CD4-positive, alpha-beta T cell treated with Interleukin-17A for 1 hour (primary cell): Measurements from ENCODE around the gene OLA1.

Source experiments
- DNase-seq: peaks from one replicate; pipeline ENCODE4 v3.0.0-alpha.2; 2020

The OLA1 gene

DNA sequence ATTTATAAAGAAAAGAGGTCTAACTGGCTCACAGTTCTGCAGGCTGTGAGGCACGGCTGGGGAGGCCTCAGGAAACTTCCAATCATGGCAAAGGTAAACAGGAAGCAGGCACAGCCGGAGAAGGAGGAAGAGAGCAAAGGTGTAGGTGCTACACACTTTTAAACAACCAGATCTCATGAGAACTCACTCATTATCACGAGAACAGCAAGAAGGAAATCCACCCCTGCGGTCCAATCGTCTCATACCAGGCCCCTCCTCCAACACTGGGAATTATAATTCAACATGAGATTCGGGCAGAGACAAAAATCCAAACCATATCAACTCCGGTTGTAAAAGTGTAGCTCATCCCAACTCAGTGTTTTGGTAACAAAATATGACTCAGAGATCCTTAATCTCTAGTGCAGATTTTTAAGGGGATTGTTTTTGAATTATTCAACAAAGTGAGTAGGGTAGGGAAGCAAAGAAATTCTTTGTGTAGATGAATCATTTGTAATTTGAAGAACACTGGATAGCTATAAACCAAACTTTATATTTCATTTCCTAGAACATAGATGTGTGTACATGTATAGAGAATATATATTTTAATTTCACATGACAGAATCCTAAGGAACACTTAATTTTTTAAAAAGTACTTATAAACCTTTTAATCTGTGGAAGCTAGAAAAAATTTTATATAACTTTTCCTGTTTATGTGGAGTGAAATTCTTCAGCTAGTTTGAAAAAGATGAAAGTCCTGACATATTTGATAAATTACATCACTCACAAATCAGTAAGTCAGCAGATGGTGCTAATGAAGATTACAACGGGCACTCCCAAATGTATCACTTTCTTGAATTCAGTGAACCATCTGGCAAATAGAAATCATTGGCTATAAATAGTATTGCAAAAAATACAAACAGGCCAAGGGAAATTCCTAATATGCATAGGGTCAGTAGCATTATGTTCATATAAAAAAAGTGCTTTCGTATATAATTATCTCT is 130.1 kb downstream of the OLA1 start:
- no peak for DNase-seq

DNA sequence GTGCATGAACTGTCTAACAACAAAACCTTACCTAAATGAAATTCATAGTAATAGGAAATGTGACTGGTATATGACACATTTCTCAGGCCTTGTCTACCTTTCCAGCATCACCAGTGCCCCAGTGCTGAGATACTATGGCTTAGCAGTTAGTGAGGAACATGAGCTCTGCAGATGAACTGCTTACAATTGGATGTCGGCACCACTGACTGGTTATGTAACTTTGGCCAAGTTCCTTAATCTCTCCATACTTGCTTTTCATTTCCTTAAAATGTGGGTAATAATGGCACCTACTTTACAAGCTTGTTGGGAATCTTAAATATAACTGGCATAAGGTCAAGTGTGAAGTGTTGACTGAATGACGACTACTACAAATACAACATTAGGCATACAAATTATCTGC is 136.3 kb downstream of the OLA1 start:
- no peak for DNase-seq

DNA sequence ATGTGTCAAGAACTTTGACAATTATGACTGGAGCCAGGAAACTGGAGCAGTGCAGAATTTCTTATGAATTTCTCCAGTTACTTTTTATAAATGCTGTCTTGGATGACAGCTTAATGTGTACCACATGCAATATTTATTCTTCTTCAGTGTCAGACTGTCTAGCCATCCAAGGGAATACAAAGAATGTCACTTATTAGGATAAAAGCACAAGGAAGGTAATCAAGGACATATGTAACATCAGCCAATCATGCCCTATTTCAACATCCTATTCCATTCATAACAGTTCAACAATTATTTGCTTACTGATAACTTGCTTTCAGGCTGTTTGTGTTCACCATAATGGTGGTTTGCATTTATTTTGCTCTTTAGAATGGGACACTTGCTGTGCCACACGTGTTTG is 139.8 kb downstream of the OLA1 start:
- no peak for DNase-seq

DNA sequence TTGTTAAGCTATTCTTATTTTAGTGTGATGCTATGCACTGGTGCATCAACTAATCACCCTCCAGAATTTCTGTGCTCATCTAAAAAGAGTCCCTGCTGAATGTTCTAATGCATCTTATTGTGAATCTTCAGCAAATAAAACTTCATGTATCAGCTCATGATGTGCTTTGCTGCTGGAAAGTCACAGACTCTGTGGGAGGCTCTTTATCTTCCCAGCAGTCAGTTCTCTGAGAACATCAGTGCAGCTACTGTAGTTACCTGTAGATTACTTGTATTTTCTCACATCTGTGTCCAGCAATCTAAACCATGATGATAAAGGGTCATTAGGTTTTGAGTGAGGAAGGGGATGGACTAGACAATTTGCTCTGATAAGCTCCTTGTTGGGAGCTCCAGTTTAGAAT is 141.6 kb downstream of the OLA1 start:
- no peak for DNase-seq

DNA sequence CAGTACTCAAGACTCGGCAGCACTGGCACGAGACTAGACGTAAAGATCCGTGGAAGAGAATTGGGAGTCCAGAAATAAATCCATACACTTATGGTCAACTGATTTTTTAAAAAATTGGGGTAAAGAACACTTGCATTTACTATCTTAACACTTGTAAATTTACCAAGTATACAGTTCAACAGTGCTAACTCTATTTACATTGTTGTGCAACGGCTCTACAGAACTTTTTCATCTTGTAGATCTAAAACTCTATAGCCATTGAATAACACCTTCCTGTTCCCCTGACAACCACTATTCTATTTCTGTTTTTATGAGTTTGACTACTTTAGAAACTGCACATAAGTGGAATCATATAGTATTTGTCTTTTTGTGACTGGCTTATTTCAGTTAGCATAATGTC is 153.8 kb downstream of the OLA1 start:
- no peak for DNase-seq

DNA sequence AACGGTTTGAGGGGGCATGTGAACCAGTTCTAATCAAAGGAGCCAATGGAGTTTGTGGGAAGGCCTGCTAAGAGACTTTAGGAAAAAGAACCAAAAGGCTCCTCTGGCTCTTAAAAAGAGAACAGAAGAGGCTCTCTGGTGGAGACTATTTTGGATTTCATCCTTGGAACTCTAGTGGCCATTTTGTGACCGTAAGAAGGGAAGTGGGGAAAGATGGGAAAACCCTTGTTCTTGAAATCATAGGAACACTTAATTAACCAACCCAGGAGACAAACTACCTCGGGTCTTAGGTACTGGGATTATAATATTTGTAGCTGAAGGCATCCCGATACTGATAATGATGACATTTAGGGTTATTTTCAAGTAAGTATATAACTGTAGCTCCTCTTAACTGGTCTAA is 157.9 kb downstream of the OLA1 start:
- no peak for DNase-seq

DNA sequence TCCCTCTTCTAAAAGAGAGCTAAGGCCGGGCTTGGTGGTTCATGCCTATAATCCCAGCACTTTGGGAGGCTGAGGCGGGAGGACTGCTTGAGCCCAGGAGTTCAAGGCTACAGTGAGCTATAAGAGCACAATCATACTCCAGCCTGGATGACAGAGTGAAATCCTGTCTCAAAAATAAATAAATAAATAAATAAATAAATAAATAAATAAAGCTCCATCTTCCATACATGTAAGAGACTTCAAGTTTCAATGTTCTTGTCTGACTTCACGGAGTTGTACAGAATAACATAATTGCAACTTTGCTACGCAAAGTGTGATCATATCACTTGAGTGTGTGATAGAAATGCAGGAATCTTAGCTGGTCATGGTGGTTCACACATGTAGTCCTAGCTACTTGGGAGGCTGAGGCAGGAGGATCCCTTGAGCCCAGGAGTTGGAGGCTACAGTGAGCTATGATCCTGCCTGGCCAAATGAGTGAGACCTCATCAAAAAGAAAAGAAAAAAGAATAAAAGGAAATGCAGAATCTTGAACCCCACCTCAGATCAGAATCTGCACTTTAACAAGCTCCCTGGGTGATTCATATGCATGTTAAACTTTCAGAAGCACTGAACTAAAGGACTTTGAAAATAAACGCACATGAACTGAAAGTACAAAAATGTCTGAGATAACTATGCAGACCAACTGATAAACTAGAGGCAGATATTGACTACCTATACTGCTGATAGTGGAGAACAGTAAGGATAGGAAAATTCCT is 159.4 kb downstream of the OLA1 start:
- no peak for DNase-seq

DNA sequence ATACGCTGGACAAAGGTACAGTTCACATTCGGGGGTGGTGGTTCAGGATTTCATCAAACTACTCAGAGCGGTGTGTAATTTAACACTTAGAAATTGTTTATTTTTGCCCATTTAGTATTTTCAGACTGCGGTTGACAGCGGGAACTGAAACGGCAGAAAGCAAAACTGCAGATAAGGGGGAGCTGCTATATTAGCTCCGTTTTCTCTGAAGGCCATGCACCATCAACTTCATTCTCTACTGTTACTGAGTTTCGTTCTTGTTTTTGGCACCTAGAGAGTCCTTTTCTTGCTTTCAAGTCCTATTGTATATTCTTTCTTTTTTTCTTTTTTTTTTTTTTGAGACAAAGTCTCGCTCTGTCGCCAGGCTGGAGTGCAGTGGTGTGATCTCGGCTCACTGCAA is 161.6 kb downstream of the OLA1 start:
- no peak for DNase-seq

DNA sequence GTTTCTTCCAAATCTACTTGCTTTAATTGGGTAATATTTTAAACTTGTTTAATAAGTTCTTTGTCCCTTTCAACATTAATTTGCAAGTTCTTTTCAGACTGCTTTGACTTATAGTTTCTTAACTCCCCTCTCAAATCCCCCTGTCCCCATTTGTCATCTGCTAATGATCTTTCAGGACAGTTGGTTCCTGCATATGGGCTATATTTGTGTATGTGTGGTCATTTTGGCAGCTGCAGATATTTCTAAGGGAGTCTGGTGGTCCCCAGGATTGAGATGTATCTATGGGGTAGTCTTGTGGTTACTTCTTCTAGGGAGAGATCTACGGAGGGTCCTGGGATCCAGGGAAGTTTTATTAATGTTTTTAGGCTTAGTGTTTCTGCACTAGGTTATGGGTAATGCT is 162.6 kb downstream of the OLA1 start:
- DNase-seq: no peak

DNA sequence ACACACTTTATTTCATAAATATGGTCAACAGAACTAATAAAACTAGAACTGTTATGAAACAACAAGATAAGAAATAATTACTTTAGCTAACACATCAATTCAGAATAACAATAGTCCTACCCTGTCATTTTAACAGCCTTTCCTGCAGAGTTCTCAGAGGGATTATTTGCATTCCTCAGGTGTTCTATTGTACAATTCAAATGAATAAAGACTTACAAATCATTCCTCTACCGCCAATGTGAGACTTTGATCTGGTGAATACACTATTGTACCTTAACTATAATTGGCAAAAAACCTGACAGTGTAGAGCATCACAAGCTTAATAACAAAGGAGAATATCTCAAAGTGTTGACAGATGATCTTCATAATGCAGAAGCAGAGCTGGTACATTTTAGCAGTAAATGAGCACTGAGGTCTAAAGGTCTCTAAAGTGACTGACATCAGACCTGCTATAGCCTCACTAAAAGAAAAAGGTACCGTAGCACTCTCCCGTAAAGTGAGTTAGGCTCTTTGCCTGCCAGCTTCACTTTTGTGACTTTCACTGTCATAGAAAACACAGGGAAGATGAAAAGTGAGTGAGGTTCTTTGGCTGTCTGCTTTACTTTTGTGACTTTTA is 164.4 kb downstream of the OLA1 start:
- DNase-seq: no peak

DNA sequence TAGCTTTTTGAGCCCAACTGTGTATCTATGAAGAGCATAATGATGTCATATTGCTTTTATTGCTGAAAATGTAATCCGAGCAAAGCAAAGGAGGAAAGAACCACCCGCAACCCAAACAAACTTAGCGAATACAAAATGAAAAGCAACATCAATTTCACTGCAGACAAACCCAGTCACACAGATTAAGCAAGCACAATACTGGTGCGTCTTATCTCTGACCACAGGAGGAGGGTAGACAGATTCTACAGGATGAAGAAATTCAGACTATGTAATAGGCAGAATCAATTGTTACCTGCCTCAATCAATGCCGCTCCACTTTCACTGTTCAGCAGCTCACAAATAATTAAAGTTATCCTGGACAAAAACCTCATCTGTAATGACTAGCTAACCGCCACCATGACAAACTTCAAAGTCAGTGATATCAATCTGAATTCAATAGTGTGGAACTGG is 167.6 kb downstream of the OLA1 start:
- no peak for DNase-seq

DNA sequence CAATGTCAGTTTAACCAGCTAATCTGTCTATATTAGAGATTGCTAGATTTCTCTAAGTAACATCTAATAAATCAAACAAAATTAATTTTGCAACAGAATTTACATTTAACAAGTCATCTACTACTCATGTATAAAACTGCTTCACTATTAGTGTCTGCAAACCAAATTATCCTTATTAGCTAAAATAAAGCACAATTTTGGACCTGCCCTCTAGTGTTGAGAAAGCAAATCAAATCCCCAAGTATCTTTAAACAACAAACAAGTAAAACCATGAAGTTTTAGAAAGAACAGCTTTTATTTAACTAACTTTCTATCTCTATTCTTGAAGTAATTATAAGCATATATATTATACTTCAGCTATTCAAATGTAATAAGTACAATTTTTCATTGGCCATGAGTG is 170.1 kb downstream of the OLA1 start:
- DNase-seq: peak; percentile 10

DNA sequence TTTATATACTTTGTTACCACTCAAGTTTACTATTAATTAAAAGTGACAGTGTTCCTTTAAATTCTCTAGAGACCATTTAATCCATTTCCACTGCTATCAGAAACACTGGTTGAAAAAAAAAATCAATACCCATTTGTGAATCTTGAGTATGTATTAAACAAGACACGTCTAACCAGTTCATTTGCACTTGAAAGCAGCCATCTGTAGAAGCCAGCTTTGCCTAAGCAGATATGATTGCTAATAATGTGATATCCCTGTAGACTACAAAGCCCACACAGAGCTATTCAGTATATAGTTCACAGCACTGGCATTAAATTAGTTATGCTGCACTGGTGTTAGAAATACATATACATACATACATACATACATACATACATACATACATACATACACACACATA is 171.4 kb downstream of the OLA1 start:
- no peak for DNase-seq

DNA sequence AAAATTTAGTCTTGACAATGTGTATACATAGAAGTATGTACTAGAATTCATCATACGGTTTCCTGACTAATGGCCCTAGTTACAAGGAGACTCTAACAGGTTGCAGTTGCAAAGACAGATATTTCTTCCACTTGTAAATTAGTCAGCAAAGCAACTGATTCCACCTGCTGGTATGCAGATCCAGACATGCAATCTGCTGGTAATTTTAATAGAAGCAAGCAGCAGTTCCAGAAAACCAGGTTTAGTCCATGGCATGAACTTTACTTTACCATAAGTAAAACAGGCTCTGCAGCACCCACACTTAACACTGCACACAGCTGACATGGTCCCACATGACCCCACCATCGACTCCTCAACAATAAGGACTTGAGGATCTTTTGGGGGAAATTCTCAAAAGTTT is 172.3 kb downstream of the OLA1 start:
- DNase-seq: no peak

DNA sequence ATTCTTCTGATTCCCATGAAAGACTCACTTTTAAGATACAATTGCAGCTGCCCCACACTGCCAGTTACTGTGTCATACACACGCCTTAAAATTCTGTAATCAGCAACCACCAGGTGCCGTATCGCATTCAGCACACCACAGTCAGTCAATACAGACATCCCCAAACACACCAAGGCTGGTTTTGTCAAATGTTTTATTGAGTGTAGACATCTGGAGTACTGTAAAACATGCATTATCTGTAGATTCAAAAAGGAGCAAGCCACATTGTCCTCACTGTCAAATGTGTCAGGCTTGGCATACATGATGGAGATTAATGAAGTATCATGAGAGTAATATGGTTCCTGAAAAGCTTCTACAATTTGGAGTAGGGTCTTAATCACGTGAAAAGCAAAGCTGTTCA is 173.5 kb downstream of the OLA1 start:
- DNase-seq: no peak

DNA sequence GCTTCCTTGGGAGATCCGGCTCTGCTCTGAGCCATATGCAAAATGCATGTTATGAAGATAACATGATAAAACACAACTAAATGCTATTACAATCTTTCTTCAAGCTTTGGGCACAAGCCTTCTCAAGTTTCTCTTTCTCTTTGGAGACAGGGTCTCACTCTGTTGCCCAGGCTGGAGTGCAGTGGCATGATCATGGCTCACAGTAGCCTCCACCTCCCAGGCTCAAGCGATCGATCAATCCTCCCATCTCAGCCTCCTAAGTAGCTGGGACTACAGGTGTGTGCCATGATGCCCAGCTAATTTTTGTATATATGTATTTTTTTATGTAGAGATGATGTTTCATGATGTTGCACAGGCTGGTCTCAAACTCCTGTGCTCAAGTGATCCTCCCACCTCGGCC is 175.5 kb downstream of the OLA1 start:
- no peak for DNase-seq

DNA sequence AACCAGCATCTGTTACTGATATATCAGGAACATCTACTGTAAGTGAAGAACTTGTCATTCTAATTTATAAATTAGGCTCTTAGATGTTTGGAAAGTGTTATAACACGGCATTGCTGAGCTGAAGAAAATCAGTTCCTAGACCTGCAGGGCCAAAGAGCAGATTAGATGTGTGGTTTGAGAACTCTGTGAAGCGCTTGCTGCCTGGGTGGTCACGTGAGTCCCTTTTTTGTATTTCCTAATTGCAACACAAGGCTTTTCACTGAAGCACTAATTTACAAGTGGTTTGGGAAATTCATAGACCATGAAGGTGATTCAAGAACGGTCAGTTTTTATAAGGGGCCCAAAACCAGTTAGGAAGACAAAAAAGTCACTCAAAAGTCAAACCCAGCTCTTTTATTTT is 176.3 kb downstream of the OLA1 start:
- no peak for DNase-seq

DNA sequence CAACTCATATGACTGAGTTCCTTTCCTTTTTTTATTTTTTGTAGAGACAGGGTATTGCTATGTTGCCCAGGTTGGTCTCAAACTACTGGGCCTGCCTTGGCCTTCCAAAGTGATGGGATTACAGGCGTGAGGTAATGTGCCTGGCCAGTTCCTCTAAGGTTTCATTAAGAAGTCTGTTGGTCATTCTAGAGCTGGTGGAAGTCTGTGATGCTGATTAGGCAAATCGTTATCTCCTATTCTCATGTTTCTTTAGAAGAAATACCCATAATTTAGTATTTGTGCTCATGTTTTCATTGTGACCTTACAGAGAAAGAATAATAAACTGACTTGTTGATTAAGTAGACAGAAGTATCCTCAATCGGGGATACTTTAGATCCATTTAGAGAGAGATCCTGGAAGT is 177.0 kb downstream of the OLA1 start:
- no peak for DNase-seq

DNA sequence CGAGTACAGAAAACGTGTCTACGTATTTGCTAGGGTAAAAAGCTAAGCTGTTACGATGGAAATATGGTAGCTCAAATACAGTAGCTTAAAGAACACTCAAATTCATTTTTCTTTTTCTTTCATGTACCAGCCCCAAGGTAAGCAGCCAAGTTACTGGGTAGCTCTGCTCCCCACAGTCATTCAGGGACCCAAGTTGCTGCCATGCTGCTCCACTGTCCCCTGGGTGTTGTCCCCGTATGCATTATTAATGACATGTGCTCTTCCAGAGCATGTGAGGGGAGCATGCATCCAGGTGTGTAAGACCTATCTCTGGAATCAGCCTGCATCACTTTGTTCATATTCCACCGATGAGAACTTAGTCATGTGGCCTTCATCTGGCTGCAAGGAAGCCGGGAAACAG is 178.1 kb downstream of the OLA1 start:
- no peak for DNase-seq

DNA sequence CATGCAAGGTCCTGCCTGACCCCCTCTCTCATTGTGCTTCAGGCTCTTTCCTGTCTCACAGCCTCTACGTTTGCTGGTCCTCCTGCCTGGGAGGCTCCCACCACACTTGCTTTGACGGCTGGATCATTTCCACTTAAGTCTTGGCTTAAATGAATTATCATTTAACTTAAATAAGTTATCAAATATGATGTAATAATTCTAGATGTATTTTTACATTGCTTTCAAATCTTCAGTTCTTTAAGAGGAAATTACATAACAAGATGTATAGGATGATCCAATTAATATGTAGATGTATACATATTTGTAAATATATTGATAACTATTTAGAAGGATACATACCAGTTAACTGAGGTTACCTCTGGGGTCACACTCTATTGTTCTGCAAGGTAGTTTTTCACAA is 180.5 kb downstream of the OLA1 start:
- no peak for DNase-seq

DNA sequence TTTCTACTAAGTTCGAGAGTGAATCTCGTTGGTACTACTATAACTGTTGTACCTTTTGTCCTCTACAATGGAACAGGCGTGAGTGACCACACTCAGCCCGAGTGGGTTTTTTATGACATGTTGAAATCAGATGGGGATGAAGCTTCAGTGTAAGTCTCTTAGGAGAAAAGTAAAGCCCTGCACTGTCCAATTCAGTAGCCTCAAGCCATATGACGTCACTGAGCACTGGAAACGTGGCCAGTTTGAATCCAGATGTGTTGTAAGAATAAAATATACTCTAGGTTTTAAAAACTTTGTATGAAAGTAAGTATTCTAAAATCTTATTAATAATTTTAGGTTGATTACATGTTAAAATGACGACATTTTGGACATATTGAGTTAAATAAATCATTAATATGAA is 181.5 kb downstream of the OLA1 start:
- DNase-seq: no peak

DNA sequence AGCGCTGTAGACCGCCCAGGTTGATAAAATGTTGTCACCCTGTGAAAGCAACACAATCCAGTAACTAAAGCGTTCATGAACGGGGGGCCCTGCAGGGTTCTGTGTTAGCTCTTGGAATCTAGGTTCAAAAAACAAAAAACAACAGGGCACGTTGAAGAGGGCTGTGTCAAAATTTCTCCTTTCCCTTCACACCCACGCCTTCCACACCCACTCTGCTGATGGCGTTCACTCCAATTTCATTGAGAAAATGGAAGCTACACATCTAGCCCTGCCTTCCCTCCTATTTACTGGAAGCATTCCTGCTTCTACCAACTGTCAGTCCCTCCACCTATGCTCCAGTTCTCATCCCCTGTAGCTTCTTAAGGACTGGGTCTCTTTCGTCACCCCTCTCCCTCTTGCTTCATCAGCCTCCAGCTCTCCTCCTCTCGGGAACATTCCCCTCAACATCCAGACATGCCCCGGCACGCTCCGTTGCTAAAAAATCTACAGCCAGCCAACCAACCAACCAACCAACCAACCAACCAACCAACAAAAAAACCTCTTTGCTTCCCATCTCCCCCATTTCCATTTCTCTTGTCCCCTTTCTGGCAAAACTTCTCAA is 184.7 kb downstream of the OLA1 start:
- no peak for DNase-seq

DNA sequence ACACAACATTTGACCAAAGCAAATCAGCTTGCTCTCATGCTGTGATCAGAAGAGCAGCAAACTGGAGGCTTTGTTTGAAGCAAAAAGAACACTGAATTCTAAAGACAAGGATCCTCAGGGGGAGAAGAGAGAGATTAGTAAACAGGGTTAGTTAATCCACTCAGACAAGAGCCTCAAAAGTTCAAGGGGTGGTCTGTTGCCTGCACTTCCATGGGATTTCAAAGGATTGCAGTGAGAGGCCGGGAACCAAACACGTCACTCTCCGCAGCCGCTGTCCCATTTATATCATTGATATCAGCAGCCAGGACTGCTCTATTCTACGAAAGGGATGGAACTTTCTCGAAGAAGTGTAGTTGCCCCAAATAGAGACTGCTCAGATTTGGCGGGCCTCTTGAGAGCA is 185.4 kb downstream of the OLA1 start:
- no peak for DNase-seq

DNA sequence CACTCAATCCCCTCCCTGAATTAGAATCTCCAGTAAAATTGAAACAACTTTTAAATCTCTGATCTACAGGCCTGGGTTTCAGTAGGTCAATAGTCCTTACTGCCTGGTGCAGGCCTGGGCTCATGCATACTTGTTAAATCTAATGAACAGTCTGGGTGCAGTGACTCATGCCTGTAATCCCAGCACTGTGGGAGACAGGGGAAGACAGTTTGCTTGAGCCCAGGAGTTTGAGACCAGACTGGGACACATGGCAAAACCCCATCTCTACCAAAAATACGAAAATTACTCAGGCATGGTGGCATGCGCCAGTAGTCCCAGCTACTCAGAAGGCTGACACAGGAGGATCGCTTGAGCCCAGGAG is 188.5 kb downstream of the OLA1 start:
- no peak for DNase-seq
